ENCODE measurements around the gene CD27.

DNA sequence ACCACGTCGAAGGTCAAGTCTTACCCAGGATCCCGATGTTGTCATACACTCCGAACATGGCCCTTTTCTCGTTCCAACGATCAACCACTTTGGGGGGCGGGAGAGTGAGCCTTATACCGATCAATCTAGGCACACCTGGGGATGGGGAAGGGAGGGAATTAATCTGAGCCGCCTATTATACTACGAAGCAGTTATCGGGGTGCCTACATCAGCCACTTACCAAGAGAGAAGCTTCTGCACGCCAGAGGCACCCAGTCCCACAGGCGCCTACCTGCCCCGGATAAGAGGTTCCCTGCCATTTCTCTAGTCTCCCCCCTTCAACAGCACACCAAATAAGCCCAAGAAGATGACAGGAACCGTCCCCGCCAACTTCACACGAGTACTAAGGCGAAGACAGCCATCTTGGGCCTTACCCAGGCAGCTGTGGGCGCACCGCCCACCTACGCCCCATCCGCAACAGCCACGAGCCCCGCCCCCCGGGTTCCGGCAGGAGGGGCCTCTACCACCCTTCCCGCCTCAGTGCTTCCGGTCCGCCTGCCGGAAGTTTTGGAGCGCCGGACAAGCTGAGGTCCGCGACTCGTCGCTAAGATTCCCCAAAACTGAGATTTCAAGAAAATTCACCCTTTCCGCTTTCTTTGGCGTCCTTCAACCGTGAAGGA is 48.2 kb downstream of the CD27 start, which contains the start of gene MRPL51:
- TF ChIP-seq, protein P1, sequence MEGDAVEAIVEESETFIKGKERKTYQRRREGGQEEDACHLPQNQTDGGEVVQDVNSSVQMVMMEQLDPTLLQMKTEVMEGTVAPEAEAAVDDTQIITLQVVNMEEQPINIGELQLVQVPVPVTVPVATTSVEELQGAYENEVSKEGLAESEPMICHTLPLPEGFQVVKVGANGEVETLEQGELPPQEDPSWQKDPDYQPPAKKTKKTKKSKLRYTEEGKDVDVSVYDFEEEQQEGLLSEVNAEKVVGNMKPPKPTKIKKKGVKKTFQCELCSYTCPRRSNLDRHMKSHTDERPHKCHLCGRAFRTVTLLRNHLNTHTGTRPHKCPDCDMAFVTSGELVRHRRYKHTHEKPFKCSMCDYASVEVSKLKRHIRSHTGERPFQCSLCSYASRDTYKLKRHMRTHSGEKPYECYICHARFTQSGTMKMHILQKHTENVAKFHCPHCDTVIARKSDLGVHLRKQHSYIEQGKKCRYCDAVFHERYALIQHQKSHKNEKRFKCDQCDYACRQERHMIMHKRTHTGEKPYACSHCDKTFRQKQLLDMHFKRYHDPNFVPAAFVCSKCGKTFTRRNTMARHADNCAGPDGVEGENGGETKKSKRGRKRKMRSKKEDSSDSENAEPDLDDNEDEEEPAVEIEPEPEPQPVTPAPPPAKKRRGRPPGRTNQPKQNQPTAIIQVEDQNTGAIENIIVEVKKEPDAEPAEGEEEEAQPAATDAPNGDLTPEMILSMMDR (conservative IDR thresholded peaks at IDR 0.05 in 1 of 2, IDR thresholded peaks at IDR 0.05 in 1 of 2; ENCODE audit: extremely low read depth in 1 of 2, insufficient read depth in 1 of 2, low read depth in 1 of 2, low read length in 2 of 2) = no peak
- TF ChIP-seq EZH2 (IDR thresholded peaks at IDR 0.05; ENCODE audit: borderline replicate concordance, low read length) = no peak

Data from mammary epithelial cell (primary cell).